Memory B cell (primary cell): ENCODE results near the gene PLPPR3.
"Not testable (repeated sequence)": the region's sequence is repeated elsewhere in the genome, so short reads cannot be mapped to it uniquely, and the experiment has no call there.

Experiments used
- ATAC-seq: fragments of 150-1000 bp; cut with Tn5 transposase; 2 replicates; pipeline ENCODE4 v1.10.0; 2021; ENCODE audit warnings: low read depth, mild to moderate bottlenecking, moderate library complexity
- DNase-seq, 2 donors: peaks; one replicate each; pipeline ENCODE4 v3.0.0; 2022; ENCODE audit warnings: low spot score in 2 of 2
- H3K27ac Mint-ChIP-seq: one replicate; pipeline ENCODE4 v1.8.0; 2022; ENCODE audit warnings: mild to moderate bottlenecking, moderate library complexity, mixed read lengths
- H3K27me3 Mint-ChIP-seq: one replicate; pipeline ENCODE4 v1.8.0; 2022; ENCODE audit warnings: mixed read lengths
- H3K36me3 Mint-ChIP-seq: one replicate; pipeline ENCODE4 v1.8.0; 2022; ENCODE audit warnings: mild to moderate bottlenecking, mixed read lengths
- H3K4me1 Mint-ChIP-seq: one replicate; pipeline ENCODE4 v1.8.0; 2022; ENCODE audit warnings: mixed read lengths
- H3K4me3 Mint-ChIP-seq: one replicate; pipeline ENCODE4 v1.8.0; 2022; ENCODE audit warnings: mild to moderate bottlenecking, moderate library complexity, mixed read lengths
- H3K9me3 Mint-ChIP-seq: one replicate; pipeline ENCODE4 v1.8.0; 2022; ENCODE audit warnings: mixed read lengths

The PLPPR3 gene

GRCh38 chr19:858868-859843 is 37.4 kb upstream of the PLPPR3 start, which contains the start of gene CFD:
TSS of gene CFD (plus strand) at chr19:859664. CDS start at chr19:859690, 26 bp downstream.
- peaks cover 8% of the 10 kb centered on the region for H3K4me1 Mint-ChIP-seq

GRCh38 chr19:858284-858683 is 36.5 kb upstream of the PLPPR3 start:
- peaks cover 8% of the 10 kb centered on the region for H3K4me1 Mint-ChIP-seq
- H3K27me3 Mint-ChIP-seq, result peaks cover 4% of the 10 kb centered on the region
- H3K9me3 Mint-ChIP-seq, result no peaks in the 10 kb centered on the region
- DNase-seq (no peak), ATAC-seq (no peak)
- no peaks in the 10 kb centered on the region for H3K36me3 Mint-ChIP-seq
- no peak overlapping the region for H3K4me3 Mint-ChIP-seq
- no peak overlapping the region for H3K27ac Mint-ChIP-seq

More at GRCh38 chr19:858868-859843, 37.4 kb upstream of the PLPPR3 start, which contains the start of gene CFD:
- Mint-ChIP-seq H3K27me3 (peaks cover 4% of the 10 kb centered on the region), H3K36me3 (no peaks in the 10 kb centered on the region), H3K9me3 (no peaks in the 10 kb centered on the region), H3K27ac (no peak within 1 kb of the TSS), H3K4me3 (peak within 1 kb of the TSS; percentile 56)
- DNase-seq (no peak), ATAC-seq (no peak)

GRCh38 chr19:855566-856120 is 33.9 kb upstream of the PLPPR3 start:
- Mint-ChIP-seq H3K27ac (no peak overlapping the region), H3K4me3 (no peak overlapping the region), H3K4me1 (peaks cover 2% of the 10 kb centered on the region), H3K9me3 (no peaks in the 10 kb centered on the region), H3K27me3 (no peaks in the 10 kb centered on the region), H3K36me3 (no peaks in the 10 kb centered on the region)
- ATAC-seq (no peak), DNase-seq (no peak)

- no peak overlapping the region for H3K4me3 Mint-ChIP-seq
- H3K4me1 Mint-ChIP-seq, result peaks cover 2% of the 10 kb centered on the region
- no peaks in the 10 kb centered on the region for H3K36me3 Mint-ChIP-seq
- peaks cover 3% of the 10 kb centered on the region for H3K27me3 Mint-ChIP-seq
- DNase-seq, result no peak
- H3K9me3 Mint-ChIP-seq, result no peaks in the 10 kb centered on the region
- no peak for ATAC-seq
- no peak overlapping the region for H3K27ac Mint-ChIP-seq
These were observed 33.4 kb upstream of the PLPPR3 start for GRCh38 chr19:855142-855541.

- no peak for DNase-seq
- peaks cover 2% of the 10 kb centered on the region for H3K4me1 Mint-ChIP-seq
- ATAC-seq, result no peak
- H3K27me3 Mint-ChIP-seq, result peaks cover 3% of the 10 kb centered on the region
- no peak overlapping the region for H3K27ac Mint-ChIP-seq
- no peak overlapping the region for H3K4me3 Mint-ChIP-seq
- no peaks in the 10 kb centered on the region for H3K36me3 Mint-ChIP-seq
- H3K9me3 Mint-ChIP-seq, result no peaks in the 10 kb centered on the region
These were observed 32.8 kb upstream of the PLPPR3 start for GRCh38 chr19:854549-854948.

GRCh38 chr19:853614-854220 is 32.0 kb upstream of the PLPPR3 start:
- not testable (repeated sequence) for DNase-seq, H3K4me3 Mint-ChIP-seq, ATAC-seq, H3K9me3 Mint-ChIP-seq, H3K4me1 Mint-ChIP-seq, H3K27ac Mint-ChIP-seq, H3K36me3 Mint-ChIP-seq, H3K27me3 Mint-ChIP-seq

- peaks cover 8% of the 10 kb centered on the region for H3K27me3 Mint-ChIP-seq
- H3K36me3 Mint-ChIP-seq, result no peaks in the 10 kb centered on the region
- no peaks in the 10 kb centered on the region for H3K9me3 Mint-ChIP-seq
- H3K27ac Mint-ChIP-seq, result no peak overlapping the region
- no peak overlapping the region for H3K4me3 Mint-ChIP-seq
- no peak for ATAC-seq
- no peak for DNase-seq
- peaks cover 2% of the 10 kb centered on the region for H3K4me1 Mint-ChIP-seq
These were observed 31.3 kb upstream of the PLPPR3 start for GRCh38 chr19:853014-853585.

GRCh38 chr19:852136-853013 is 30.6 kb upstream of the PLPPR3 start, which contains the start of gene ELANE:
TSS of gene ELANE (plus strand) at chr19:852303. CDS start at chr19:852329, 26 bp downstream.
- Mint-ChIP-seq H3K27me3 (peaks cover 8% of the 10 kb centered on the region), H3K9me3 (no peaks in the 10 kb centered on the region), H3K27ac (no peak within 1 kb of the TSS), H3K36me3 (no peaks in the 10 kb centered on the region), H3K4me1 (peaks cover 2% of the 10 kb centered on the region), H3K4me3 (no peak within 1 kb of the TSS)
- ATAC-seq (no peak), DNase-seq (no peak)

- DNase-seq (no peak), ATAC-seq (no peak)
- H3K4me3 Mint-ChIP-seq, result no peak overlapping the region
- H3K27me3 Mint-ChIP-seq, result peaks cover 13% of the 10 kb centered on the region
- no peaks in the 10 kb centered on the region for H3K4me1 Mint-ChIP-seq
- H3K36me3 Mint-ChIP-seq, result no peaks in the 10 kb centered on the region
- no peak overlapping the region for H3K27ac Mint-ChIP-seq
- H3K9me3 Mint-ChIP-seq, result no peaks in the 10 kb centered on the region
These were observed 29.2 kb upstream of the PLPPR3 start for GRCh38 chr19:850979-851335.

- Mint-ChIP-seq H3K27ac (no peak overlapping the region), H3K4me3 (no peak overlapping the region), H3K27me3 (peaks cover 17% of the 10 kb centered on the region), H3K4me1 (no peaks in the 10 kb centered on the region), H3K9me3 (no peaks in the 10 kb centered on the region), H3K36me3 (no peaks in the 10 kb centered on the region)
- DNase-seq (no peak), ATAC-seq (peak; percentile 24)
These were observed 28.6 kb upstream of the PLPPR3 start for GRCh38 chr19:850221-850978.

- ATAC-seq, H3K36me3 Mint-ChIP-seq, DNase-seq, H3K4me3 Mint-ChIP-seq, H3K9me3 Mint-ChIP-seq, H3K4me1 Mint-ChIP-seq, H3K27ac Mint-ChIP-seq: not testable (repeated sequence)
- H3K27me3 Mint-ChIP-seq, result peaks cover 22% of the 10 kb centered on the region
These were observed 27.4 kb upstream of the PLPPR3 start for GRCh38 chr19:849195-849594.

GRCh38 chr19:848386-848921 is 26.7 kb upstream of the PLPPR3 start:
- ATAC-seq (no peak), DNase-seq (no peak)
- Mint-ChIP-seq H3K4me3 (no peak overlapping the region), H3K36me3 (peaks cover 2% of the 10 kb centered on the region), H3K4me1 (peaks cover 4% of the 10 kb centered on the region), H3K27me3 (peaks cover 22% of the 10 kb centered on the region), H3K9me3 (no peaks in the 10 kb centered on the region), H3K27ac (no peak overlapping the region)
